ENCODE data around the gene PPP2R5E.
A peak's percentile ranks its signal among the peaks of the same experiment; 100 is the strongest.
"Not testable (repeated sequence)": the region's sequence is repeated elsewhere in the genome, so short reads cannot be mapped to it uniquely, and the experiment has no call there.

Gene PPP2R5E

GRCh38 chr14:63543000-63543825 is at the start of gene PPP2R5E:
PPP2R5E (minus strand) TSS chr14:63543377; CDS start chr14:63539685, 3,692 bp downstream.
- Histone ChIP-seq H3K27ac (ENCODE audit: low read length) (peak within 1 kb of the TSS; percentile 74), H3K4me3 (ENCODE audit: low read length in 2 of 2) (peak within 1 kb of the TSS; percentile 93 to 96), H3K9ac (ENCODE audit: low read length in 2 of 2) (peak within 1 kb of the TSS; percentile 90 to 94), H3K4me1 (ENCODE audit: control insufficient read depth, insufficient read depth, low read length) (peaks cover 3% of the 10 kb centered on the region), H3K36me3 (ENCODE audit: control insufficient read depth in 2 of 2, insufficient read depth in 2 of 2, low read length in 2 of 2) (peaks cover 0 to 6% of the 10 kb centered on the region in 2 donors), H3K9me3 (ENCODE audit: control insufficient read depth in 2 of 2, low read length in 2 of 2) (no peaks in the 10 kb centered on the region), H3K27me3 (ENCODE audit: control insufficient read depth in 1 of 2, insufficient read depth in 2 of 2, low read length in 2 of 2) (no peaks in the 10 kb centered on the region)

- not testable (repeated sequence) for H3K4me1 ChIP-seq (ENCODE audit: control insufficient read depth, insufficient read depth, low read length); H3K9ac ChIP-seq (ENCODE audit: low read length in 2 of 2); H3K27me3 ChIP-seq (ENCODE audit: control insufficient read depth in 1 of 2, insufficient read depth in 2 of 2, low read length in 2 of 2); H3K4me3 ChIP-seq (ENCODE audit: low read length in 2 of 2); H3K36me3 ChIP-seq (ENCODE audit: control insufficient read depth in 2 of 2, insufficient read depth in 2 of 2, low read length in 2 of 2); H3K9me3 ChIP-seq (ENCODE audit: control insufficient read depth in 2 of 2, low read length in 2 of 2); H3K27ac ChIP-seq (ENCODE audit: low read length)
Observed at GRCh38 chr14:63583046-63583445, 39.9 kb upstream of the PPP2R5E start.

DNA sequence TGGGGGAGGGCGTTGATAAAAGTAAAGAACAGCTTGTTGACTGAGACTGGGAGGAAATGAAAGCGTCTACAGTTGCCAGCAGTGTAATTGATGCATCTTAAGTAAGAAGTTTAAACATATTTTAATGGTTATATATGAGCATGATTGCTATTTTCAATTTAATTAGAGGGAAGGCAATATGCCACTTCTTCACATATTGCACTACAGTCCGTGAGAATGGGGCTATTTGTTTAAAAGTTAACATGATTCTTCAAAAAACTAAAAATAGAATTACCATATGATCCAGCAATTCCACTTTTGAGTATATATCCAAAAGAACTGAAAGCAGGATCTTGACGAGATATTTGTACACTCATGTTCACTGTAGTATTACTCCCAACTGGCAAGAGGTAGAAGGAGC is 38.3 kb upstream of the PPP2R5E start:
- Histone ChIP-seq H3K27ac (ENCODE audit: low read length) (no peak overlapping the region), H3K9me3 (ENCODE audit: control insufficient read depth in 2 of 2, low read length in 2 of 2) (no peaks in the 10 kb centered on the region), H3K4me1 (ENCODE audit: control insufficient read depth, insufficient read depth, low read length) (no peaks in the 10 kb centered on the region), H3K9ac (ENCODE audit: low read length in 2 of 2) (no peak overlapping the region), H3K36me3 (ENCODE audit: control insufficient read depth in 2 of 2, insufficient read depth in 2 of 2, low read length in 2 of 2) (no peaks in the 10 kb centered on the region), H3K4me3 (ENCODE audit: low read length in 2 of 2) (no peak overlapping the region), H3K27me3 (ENCODE audit: control insufficient read depth in 1 of 2, insufficient read depth in 2 of 2, low read length in 2 of 2) (no peaks in the 10 kb centered on the region)

GRCh38 chr14:63578300-63578699 is 35.1 kb upstream of the PPP2R5E start:
- Histone ChIP-seq H3K4me1 (ENCODE audit: control insufficient read depth, insufficient read depth, low read length) (no peaks in the 10 kb centered on the region), H3K9me3 (ENCODE audit: control insufficient read depth in 2 of 2, low read length in 2 of 2) (no peaks in the 10 kb centered on the region), H3K27ac (ENCODE audit: low read length) (no peak overlapping the region), H3K4me3 (ENCODE audit: low read length in 2 of 2) (no peak overlapping the region), H3K9ac (ENCODE audit: low read length in 2 of 2) (no peak overlapping the region), H3K27me3 (ENCODE audit: control insufficient read depth in 1 of 2, insufficient read depth in 2 of 2, low read length in 2 of 2) (no peaks in the 10 kb centered on the region), H3K36me3 (ENCODE audit: control insufficient read depth in 2 of 2, insufficient read depth in 2 of 2, low read length in 2 of 2) (no peaks in the 10 kb centered on the region)

DNA sequence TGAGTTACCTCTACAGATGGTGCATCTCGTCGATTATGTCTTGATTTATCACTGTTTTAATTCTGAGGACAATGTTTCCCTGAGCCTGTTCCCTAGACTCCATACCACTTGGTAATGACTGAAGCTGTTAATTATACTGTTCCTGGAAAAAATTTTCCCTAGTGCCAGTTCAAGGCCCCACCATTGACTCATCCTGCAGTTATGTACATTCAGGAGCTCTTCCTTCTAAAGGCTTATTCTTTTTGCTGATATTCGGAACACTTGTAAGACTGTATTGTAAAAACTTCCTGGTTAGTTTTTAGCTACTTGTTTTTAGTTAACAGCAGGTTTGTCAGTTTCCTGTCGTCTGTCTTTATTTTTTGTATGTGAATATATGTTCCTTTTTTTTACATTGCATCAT is 30.4 kb upstream of the PPP2R5E start:
- Histone ChIP-seq H3K36me3 (ENCODE audit: control insufficient read depth in 2 of 2, insufficient read depth in 2 of 2, low read length in 2 of 2) (no peaks in the 10 kb centered on the region), H3K9ac (ENCODE audit: low read length in 2 of 2) (no peak overlapping the region), H3K9me3 (ENCODE audit: control insufficient read depth in 2 of 2, low read length in 2 of 2) (no peaks in the 10 kb centered on the region), H3K27ac (ENCODE audit: low read length) (no peak overlapping the region), H3K4me3 (ENCODE audit: low read length in 2 of 2) (no peak overlapping the region), H3K4me1 (ENCODE audit: control insufficient read depth, insufficient read depth, low read length) (no peaks in the 10 kb centered on the region), H3K27me3 (ENCODE audit: control insufficient read depth in 1 of 2, insufficient read depth in 2 of 2, low read length in 2 of 2) (no peaks in the 10 kb centered on the region)

- no peaks in the 10 kb centered on the region for H3K9me3 ChIP-seq (ENCODE audit: control insufficient read depth in 2 of 2, low read length in 2 of 2)
- no peaks in the 10 kb centered on the region for H3K27me3 ChIP-seq (ENCODE audit: control insufficient read depth in 1 of 2, insufficient read depth in 2 of 2, low read length in 2 of 2)
- H3K27ac ChIP-seq (ENCODE audit: low read length): no peak overlapping the region
- no peak overlapping the region for H3K4me3 ChIP-seq (ENCODE audit: low read length in 2 of 2)
- no peaks in the 10 kb centered on the region for H3K36me3 ChIP-seq (ENCODE audit: control insufficient read depth in 2 of 2, insufficient read depth in 2 of 2, low read length in 2 of 2)
- H3K4me1 ChIP-seq (ENCODE audit: control insufficient read depth, insufficient read depth, low read length): no peaks in the 10 kb centered on the region
- no peak overlapping the region for H3K9ac ChIP-seq (ENCODE audit: low read length in 2 of 2)
Observed at GRCh38 chr14:63565448-63565847, 22.3 kb upstream of the PPP2R5E start.

DNA sequence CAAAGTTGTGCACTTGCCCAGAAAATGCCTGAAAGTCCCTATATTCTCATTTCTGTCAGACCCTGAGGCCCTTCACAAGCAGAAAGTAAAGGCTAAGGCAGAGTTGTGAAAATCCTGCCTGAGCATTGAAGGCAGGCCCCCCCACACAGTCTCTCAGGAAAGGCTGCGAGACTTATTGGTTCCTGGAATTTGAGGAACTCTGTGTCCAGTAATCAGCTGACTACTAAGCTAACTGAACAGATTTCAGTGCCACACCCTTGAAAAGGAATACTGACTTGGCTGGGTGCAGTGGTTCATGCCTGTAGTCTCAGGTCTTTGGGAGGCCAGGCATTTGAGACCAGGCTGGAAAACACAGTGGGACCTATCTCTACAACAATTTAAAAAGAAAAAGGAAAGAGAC is 21.1 kb upstream of the PPP2R5E start:
- Histone ChIP-seq H3K9me3 (ENCODE audit: control insufficient read depth in 2 of 2, low read length in 2 of 2) (no peaks in the 10 kb centered on the region), H3K9ac (ENCODE audit: low read length in 2 of 2) (no peak overlapping the region), H3K27ac (ENCODE audit: low read length) (no peak overlapping the region), H3K4me1 (ENCODE audit: control insufficient read depth, insufficient read depth, low read length) (no peaks in the 10 kb centered on the region), H3K27me3 (ENCODE audit: control insufficient read depth in 1 of 2, insufficient read depth in 2 of 2, low read length in 2 of 2) (no peaks in the 10 kb centered on the region), H3K36me3 (ENCODE audit: control insufficient read depth in 2 of 2, insufficient read depth in 2 of 2, low read length in 2 of 2) (no peaks in the 10 kb centered on the region), H3K4me3 (ENCODE audit: low read length in 2 of 2) (no peak overlapping the region)

- Histone ChIP-seq H3K36me3 (ENCODE audit: control insufficient read depth in 2 of 2, insufficient read depth in 2 of 2, low read length in 2 of 2) (no peaks in the 10 kb centered on the region), H3K27ac (ENCODE audit: low read length) (no peak overlapping the region), H3K9ac (ENCODE audit: low read length in 2 of 2) (no peak overlapping the region), H3K4me3 (ENCODE audit: low read length in 2 of 2) (no peak overlapping the region), H3K9me3 (ENCODE audit: control insufficient read depth in 2 of 2, low read length in 2 of 2) (no peaks in the 10 kb centered on the region), H3K4me1 (ENCODE audit: control insufficient read depth, insufficient read depth, low read length) (no peaks in the 10 kb centered on the region), H3K27me3 (ENCODE audit: control insufficient read depth in 1 of 2, insufficient read depth in 2 of 2, low read length in 2 of 2) (no peaks in the 10 kb centered on the region)
Observed at GRCh38 chr14:63563370-63564026, 20.3 kb upstream of the PPP2R5E start.

DNA sequence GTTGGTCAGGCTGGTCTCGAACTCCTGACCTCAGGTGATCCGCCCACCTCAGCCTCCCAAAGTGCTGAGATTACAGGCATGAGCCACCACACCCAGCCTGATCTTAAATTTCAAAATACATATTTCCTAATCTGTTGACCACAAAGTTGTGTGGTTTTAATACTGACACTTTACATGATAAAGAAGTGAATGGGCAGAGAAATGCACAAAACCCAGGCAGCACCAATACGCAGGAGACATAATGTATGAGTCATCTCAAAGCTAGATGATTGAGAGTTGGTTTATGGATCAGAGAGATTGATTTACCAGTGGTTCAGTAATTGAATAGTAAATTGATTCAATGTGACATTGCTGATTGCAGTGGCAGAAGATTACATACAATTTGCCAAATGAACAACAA is 19.2 kb upstream of the PPP2R5E start:
- no peaks in the 10 kb centered on the region for H3K4me1 ChIP-seq (ENCODE audit: control insufficient read depth, insufficient read depth, low read length)
- H3K9me3 ChIP-seq (ENCODE audit: control insufficient read depth in 2 of 2, low read length in 2 of 2): no peaks in the 10 kb centered on the region
- H3K9ac ChIP-seq (ENCODE audit: low read length in 2 of 2): no peak overlapping the region
- no peak overlapping the region for H3K4me3 ChIP-seq (ENCODE audit: low read length in 2 of 2)
- H3K36me3 ChIP-seq (ENCODE audit: control insufficient read depth in 2 of 2, insufficient read depth in 2 of 2, low read length in 2 of 2): no peaks in the 10 kb centered on the region
- H3K27ac ChIP-seq (ENCODE audit: low read length): no peak overlapping the region
- H3K27me3 ChIP-seq (ENCODE audit: control insufficient read depth in 1 of 2, insufficient read depth in 2 of 2, low read length in 2 of 2): no peaks in the 10 kb centered on the region

DNA sequence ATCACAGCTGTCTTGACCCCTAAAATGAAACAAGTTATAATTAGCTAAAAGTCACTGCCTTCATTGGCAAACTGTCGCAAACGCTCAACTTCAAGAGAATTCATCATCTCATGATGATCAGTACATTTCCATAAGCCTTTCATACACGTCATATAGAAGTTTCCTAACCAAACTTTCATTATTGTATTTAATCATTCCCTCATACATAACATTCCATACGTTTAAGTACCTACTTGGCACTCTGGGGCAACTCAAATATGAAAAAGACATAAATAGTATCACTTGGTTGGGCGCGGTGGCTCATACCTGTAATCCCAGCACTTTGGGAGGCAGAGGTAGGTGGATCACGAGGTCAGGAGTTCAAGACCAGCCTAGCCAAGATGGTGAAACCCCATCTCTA is 12.4 kb upstream of the PPP2R5E start:
- Histone ChIP-seq H3K36me3 (ENCODE audit: control insufficient read depth in 2 of 2, insufficient read depth in 2 of 2, low read length in 2 of 2) (no peaks in the 10 kb centered on the region), H3K4me1 (ENCODE audit: control insufficient read depth, insufficient read depth, low read length) (no peaks in the 10 kb centered on the region), H3K27ac (ENCODE audit: low read length) (no peak overlapping the region)

GRCh38 chr14:63551332-63551731 is 8.2 kb upstream of the PPP2R5E start:
- no peaks in the 10 kb centered on the region for H3K27me3 ChIP-seq (ENCODE audit: control insufficient read depth in 1 of 2, insufficient read depth in 2 of 2, low read length in 2 of 2)
- no peaks in the 10 kb centered on the region for H3K9me3 ChIP-seq (ENCODE audit: control insufficient read depth in 2 of 2, low read length in 2 of 2)
- H3K9ac ChIP-seq (ENCODE audit: low read length in 2 of 2): no peak overlapping the region
- no peak overlapping the region for H3K4me3 ChIP-seq (ENCODE audit: low read length in 2 of 2)
- H3K4me1 ChIP-seq (ENCODE audit: control insufficient read depth, insufficient read depth, low read length): no peaks in the 10 kb centered on the region
- no peaks in the 10 kb centered on the region for H3K36me3 ChIP-seq (ENCODE audit: control insufficient read depth in 2 of 2, insufficient read depth in 2 of 2, low read length in 2 of 2)
- H3K27ac ChIP-seq (ENCODE audit: low read length): no peak overlapping the region

More for the DNA sequence above, 12.4 kb upstream of the PPP2R5E start:
- H3K27me3 ChIP-seq (ENCODE audit: control insufficient read depth in 1 of 2, insufficient read depth in 2 of 2, low read length in 2 of 2): no peaks in the 10 kb centered on the region
- H3K9ac ChIP-seq (ENCODE audit: low read length in 2 of 2): no peak overlapping the region
- H3K4me3 ChIP-seq (ENCODE audit: low read length in 2 of 2): no peak overlapping the region
- H3K9me3 ChIP-seq (ENCODE audit: control insufficient read depth in 2 of 2, low read length in 2 of 2): no peaks in the 10 kb centered on the region

Data from stomach smooth muscle (tissue), 2 donors.